H1 (cell line): Measurements from ENCODE around the gene NEGR1. TPM values are rescaled to one million over a fixed set of nuclear protein-coding genes. Genes with fewer than 3 reads are reported as not detected.

Experiments used
- CTCF ChIA-PET: fragments of 300-600 bp; sonication (Branson Sonifier 250); formaldehyde crosslinking; loops from one replicate; lab custom pipeline; 2021; ENCODE audit not compliant: partially characterized antibody; lab: Charles Lee
- POLR2A ChIA-PET: fragments of 300-600 bp; sonication (Branson Sonifier 250); formaldehyde crosslinking; loops from one replicate; lab custom pipeline; 2021; ENCODE audit warnings: inconsistent platforms; ENCODE audit not compliant: partially characterized antibody; lab: Charles Lee
- DNase-seq, 2 experiments: peaks; one replicate each; pipeline versions ENCODE4 v3.0.0 to v3.0.0-alpha.2; 2010 to 2022; ENCODE audit warnings: low spot score in 2 of 2, low read depth in 1 of 2, mixed read lengths in 1 of 2
- FAIRE-seq: peaks from 2 replicates; lab custom pipeline; 2011; peaks lifted over from hg19 to GRCh38; lab: Jason Lieb, UNC
- H2AFZ ChIP-seq: 2 replicates; pipeline ENCODE4 v1.8.1; 2012; ENCODE audit warnings: low read length, inconsistent platforms
- H2AK5ac ChIP-seq: 2 replicates; pipeline ENCODE4 v1.6.1; 2013; ENCODE audit warnings: low read depth, low read length
- H2BK120ac ChIP-seq: replicated peaks from 2 replicates; pipeline ENCODE3; 2013; ENCODE audit warnings: low read depth, low read length, inconsistent platforms
- H2BK12ac ChIP-seq: 2 replicates; pipeline ENCODE4 v1.6.1; 2013; ENCODE audit warnings: low read depth, low read length
- H2BK15ac ChIP-seq: 2 replicates; pipeline ENCODE4 v1.6.1; 2013; ENCODE audit warnings: low read length
- H2BK20ac ChIP-seq: 2 replicates; pipeline ENCODE4 v1.6.1; 2013; ENCODE audit warnings: low read length
- H2BK5ac ChIP-seq: 2 replicates; pipeline ENCODE4 v1.6.1; 2013; ENCODE audit warnings: low read depth, low read length
- H3K14ac ChIP-seq: 2 replicates; pipeline ENCODE4 v1.6.1; 2013; ENCODE audit warnings: inconsistent platforms; ENCODE audit not compliant: insufficient read length
- H3K18ac ChIP-seq: 2 replicates; pipeline ENCODE4 v1.6.1; 2013; ENCODE audit warnings: low read length; ENCODE audit errors: extremely low read depth
- H3K23ac ChIP-seq: 2 replicates; pipeline ENCODE4 v1.6.1; 2013; ENCODE audit warnings: inconsistent platforms; ENCODE audit not compliant: insufficient read length
- H3K23me2 ChIP-seq: 2 replicates; pipeline ENCODE4 v1.6.1; 2013; ENCODE audit warnings: low read depth, low read length
- H3K27ac ChIP-seq: 2 replicates; pipeline ENCODE4 v1.6.1; 2011; ENCODE audit warnings: low read depth, low read length, inconsistent platforms
- H3K27me3 ChIP-seq, 4 experiments: replicated peaks in 1 of 4; 1 replicate in 1 of 4; 2 replicates in 3 of 4; pipeline versions ENCODE4 v1.6.1 to v1.8.1; 2011 to 2013; ENCODE audit warnings: low read length in 3 of 4, mild to moderate bottlenecking in 3 of 4, inconsistent platforms in 2 of 4, mixed read lengths in 2 of 4, moderate library complexity in 1 of 4; ENCODE audit not compliant: control insufficient read depth in 3 of 4, insufficient read depth in 3 of 4; ENCODE audit errors: extremely low read depth in 1 of 4
- H3K36me3 ChIP-seq, 4 experiments: 2 replicates each; pipeline versions ENCODE4 v1.6.1 to v1.8.1; 2011 to 2013; ENCODE audit warnings: mild to moderate bottlenecking in 4 of 4, low read length in 3 of 4, moderate library complexity in 2 of 4, control low read depth in 1 of 4, inconsistent platforms in 1 of 4; ENCODE audit not compliant: insufficient read depth in 4 of 4, control insufficient read depth in 2 of 4
- H3K4ac ChIP-seq: replicated peaks from 2 replicates; pipeline ENCODE3; 2013; ENCODE audit warnings: low read length, low read depth, mixed read lengths, inconsistent platforms; ENCODE audit not compliant: insufficient read length
- H3K4me1 ChIP-seq, 4 experiments: replicated peaks in 1 of 4; 1 replicate in 1 of 4; 2 replicates in 3 of 4; pipeline versions ENCODE4 v1.6.1 to v1.8.1; 2011 to 2013; ENCODE audit warnings: low read length in 3 of 4, inconsistent platforms in 2 of 4, mixed read lengths in 1 of 4; ENCODE audit not compliant: insufficient read depth in 4 of 4, control insufficient read depth in 3 of 4
- H3K4me2 ChIP-seq, 2 experiments: 2 replicates each; pipeline versions ENCODE4 v1.6.1 to v1.8.1; 2011 to 2013; ENCODE audit warnings: low read depth in 2 of 2, low read length in 2 of 2, control low read depth in 1 of 2, inconsistent platforms in 1 of 2, mild to moderate bottlenecking in 1 of 2; ENCODE audit not compliant: insufficient read depth in 1 of 2
- H3K4me3 ChIP-seq, 4 experiments: fragments of 200-600, 300-600 bp in 1 of 4; sonication (generic), shearing (Covaris generic), sonication (Bioruptor Twin) in 1 of 4; 2 replicates each; pipeline versions ENCODE4 v1.5.1 to v1.8.1; 2011 to 2016; ENCODE audit warnings: low read length in 4 of 4, low read depth in 3 of 4, control low read depth in 2 of 4, inconsistent platforms in 2 of 4, mild to moderate bottlenecking in 2 of 4, mixed read lengths in 1 of 4, moderate library complexity in 1 of 4; ENCODE audit not compliant: insufficient read depth in 2 of 4; ENCODE audit errors: extremely low read depth in 1 of 4
- H3K56ac ChIP-seq: replicated peaks from 2 replicates; pipeline ENCODE3; 2013; ENCODE audit warnings: low read depth, mild to moderate bottlenecking, mixed read lengths, low read length, inconsistent platforms; ENCODE audit not compliant: insufficient read length
- H3K79me1 ChIP-seq: 2 replicates; pipeline ENCODE4 v1.6.1; 2013; ENCODE audit warnings: low read depth, low read length, control low read depth
- H3K79me2 ChIP-seq, 2 experiments: 2 replicates each; pipeline versions ENCODE4 v1.6.1 to v1.8.1; 2012 to 2013; ENCODE audit warnings: low read length in 2 of 2, mild to moderate bottlenecking in 2 of 2, inconsistent platforms in 1 of 2; ENCODE audit not compliant: insufficient read depth in 2 of 2, control insufficient read depth in 1 of 2
- H3K9ac ChIP-seq, 4 experiments: replicated peaks in 1 of 4; 1 replicate in 1 of 4; 2 replicates in 3 of 4; pipeline versions ENCODE4 v1.6.1 to v1.8.1; 2011 to 2013; ENCODE audit warnings: low read depth in 3 of 4, low read length in 3 of 4, control low read depth in 2 of 4, mild to moderate bottlenecking in 2 of 4, moderate library complexity in 2 of 4, inconsistent platforms in 1 of 4; ENCODE audit errors: extremely low read depth in 1 of 4
- H3K9me3 ChIP-seq, 2 experiments: 2 replicates each; pipeline versions ENCODE4 v1.6.1 to v1.8.1; 2012 to 2013; ENCODE audit warnings: mild to moderate bottlenecking in 2 of 2, moderate library complexity in 2 of 2, control low read depth in 1 of 2, inconsistent platforms in 1 of 2, low read depth in 1 of 2, low read length in 1 of 2, mixed read lengths in 1 of 2; ENCODE audit not compliant: insufficient read depth in 2 of 2
- H4K20me1 ChIP-seq, 2 experiments: replicated peaks in 1 of 2; 2 replicates each; pipeline versions ENCODE3 to v1.8.1; 2011 to 2013; ENCODE audit warnings: inconsistent platforms in 2 of 2, low read length in 2 of 2, mild to moderate bottlenecking in 1 of 2; ENCODE audit not compliant: insufficient read depth in 2 of 2, control insufficient read depth in 1 of 2
- H4K5ac ChIP-seq: 2 replicates; pipeline ENCODE4 v1.6.1; 2013; ENCODE audit warnings: low read length, low read depth, mixed read lengths, inconsistent platforms; ENCODE audit not compliant: insufficient read length
- H4K8ac ChIP-seq: 2 replicates; pipeline ENCODE4 v1.8.0; 2013; ENCODE audit warnings: mild to moderate bottlenecking, moderate library complexity, low read length, inconsistent platforms; ENCODE audit not compliant: insufficient read depth; ENCODE audit errors: extremely low read depth
- H4K91ac ChIP-seq: replicated peaks from 2 replicates; pipeline ENCODE3; 2013; ENCODE audit warnings: low read length, mixed read lengths, inconsistent platforms; ENCODE audit not compliant: insufficient read length
- BRCA1 ChIP-seq: IDR thresholded peaks from 2 replicates; pipeline ENCODE4 v1.6.1; 2012; ENCODE audit warnings: low read depth, low read length, improper control_type of control experiment
- CTCF ChIP-seq, 3 experiments: IDR thresholded peaks; 1 replicate in 2 of 3; 2 replicates in 1 of 3; pipeline versions ENCODE4 v1.5.1 to v1.6.1; 2011; ENCODE audit warnings: low read length in 3 of 3, mild to moderate bottlenecking in 3 of 3, inconsistent platforms in 2 of 3, low read depth in 1 of 3, moderate library complexity in 1 of 3; ENCODE audit not compliant: insufficient read depth in 1 of 3; ENCODE audit errors: control extremely low read depth in 1 of 3
- RAD21 ChIP-seq, 2 experiments: IDR thresholded peaks in 1 of 2; conservative IDR thresholded peaks in 1 of 2; 2 replicates each; pipeline ENCODE4 v1.6.1; 2011; ENCODE audit warnings: low read depth in 2 of 2, low read length in 2 of 2, improper control_type of control experiment in 1 of 2, inconsistent platforms in 1 of 2, mild to moderate bottlenecking in 1 of 2, moderate library complexity in 1 of 2
- SAP30 ChIP-seq: fragments of 300-600 bp; sonication (generic); IDR thresholded peaks from 2 replicates; pipeline ENCODE4 v1.7.1; 2012; ENCODE audit warnings: low read length, moderate library complexity, mild to moderate bottlenecking, inconsistent platforms; ENCODE audit not compliant: insufficient read depth, insufficient replicate concordance
- SP4 ChIP-seq: IDR thresholded peaks from 2 replicates; pipeline ENCODE4 v1.6.1; 2012; ENCODE audit warnings: low read length, inconsistent platforms
- WGBS, 2 experiments: shearing (Covaris generic) in 1 of 2; methylation state at CpG; one replicate each; pipeline versions ENCODE4 v1.1.6 to v1.1.7; 2013 to 2015; ENCODE audit warnings: low lambda C conversion rate in 2 of 2, mixed read lengths in 2 of 2, inconsistent platforms in 1 of 2, low coverage in 1 of 2, missing lambda C conversion rate in 1 of 2; ENCODE audit not compliant: insufficient replicate concordance in 2 of 2, insufficient coverage in 1 of 2, insufficient read length in 1 of 2; ENCODE audit errors: extremely low coverage in 1 of 2, missing lambda C conversion rate in 1 of 2; 5-methylcytosine and 5-hydroxymethylcytosine counted together
- polyA plus RNA-seq, 7 experiments: library from polyadenylated mRNA; depleted of rRNA in 3 of 7; stranded (reverse) in 5 of 7; unstranded in 2 of 7; fragments of >200 nt in 5 of 7; fragments of 200-250 nt in 2 of 7; gene quantifications; 1 replicate in 5 of 7; 2 replicates in 1 of 7; 4 replicates in 1 of 7; pipeline versions ENCODE4 v1.2.1 to v1.2.3, GENCODE V29; 2011 to 2013; ENCODE audit warnings: missing spikeins in 2 of 7, mixed read lengths in 2 of 7
- total RNA-seq: library from RNA; stranded (reverse); fragmentation: NEBNext Ultra II Directional; extraction: Animal tissue kit (Norgen Biotek cat#: 25700); gene quantifications from 2 replicates; pipeline ENCODE4 v1.2.1, GENCODE V29; 2021

NEGR1 gene
- total and polyA plus RNA-seq, 2 of the 8 experiments (the other 6 are each of a cell fraction or from before 2014, with no cell fraction given) = 0.71 to 1.3 TPM

- Histone ChIP-seq H4K20me1 (no peaks in the 10 kb centered on the region), H3K4me3 (no peak overlapping the region), H2AFZ (no peak overlapping the region), H3K27ac (no peak overlapping the region), H3K27me3 (no peaks in the 10 kb centered on the region), H2BK12ac (peak overlapping the region; percentile 13; the same call in 1 of the 2 replicates), H3K4me2 (no peak overlapping the region), H2BK20ac (no peak overlapping the region), H4K91ac (no peak overlapping the region), H3K36me3 (no peaks in the 10 kb centered on the region), H3K14ac (no peak overlapping the region), H4K8ac (no peak overlapping the region), H3K56ac (no peak overlapping the region), H2BK120ac (no peak overlapping the region), H3K79me1 (no peaks in the 10 kb centered on the region), H2AK5ac (no peak overlapping the region), H3K23me2 (no peaks in the 10 kb centered on the region), H3K9ac (no peak overlapping the region), H2BK15ac (no peak overlapping the region), H3K79me2 (no peaks in the 10 kb centered on the region), H4K5ac (no peak overlapping the region), H3K18ac (no peak overlapping the region), H3K4me1 (no peaks in the 10 kb centered on the region; a peak in 2 of 7 replicates), H2BK5ac (no peak overlapping the region), H3K9me3 (no peaks in the 10 kb centered on the region), H3K4ac (no peak overlapping the region), H3K23ac (no peak overlapping the region)
- DNase-seq (no peak), FAIRE-seq (no peak)
- ChIA-PET POLR2A (no interaction called here), CTCF (interaction anchor here (0.6 to 3.8 kb wide), 5 partner anchors 9 to 513 kb away, joined by 3 to 18 read pairs (median 4); no protein-coding TSS in a partner anchor)
- 87% methylated on average over 5 of the region's 5 CpGs; no CpG with 5 or more reads in 1 of the 2 experiments for WGBS, 2 experiments
- TF ChIP-seq RAD21 (IDR thresholded peaks at IDR 0.05 in 1 of 2, conservative IDR thresholded peaks at IDR 0.05 in 1 of 2; ENCODE audit: low read depth in 2 of 2, low read length in 2 of 2) (peak in 1 of 2 experiments; percentile 14; a peak in 1 of 4 replicates), CTCF (IDR thresholded peaks at IDR 0.05; ENCODE audit: control extremely low read depth in 1 of 3, insufficient read depth in 1 of 3, low read depth in 1 of 3, low read length in 3 of 3) (peak in 1 of 3 experiments; percentile 28; a peak in 1 of 4 replicates), SAP30 (no peak), BRCA1 (no peak), SP4 (no peak)
Observed at GRCh38 chr1:71921935-71922559, 360.3 kb downstream of the NEGR1 start.
